ENCODE data around the gene WFIKKN1.
A peak's percentile ranks its signal among the peaks of the same experiment; 100 is the strongest.

WFIKKN1 gene

DNA sequence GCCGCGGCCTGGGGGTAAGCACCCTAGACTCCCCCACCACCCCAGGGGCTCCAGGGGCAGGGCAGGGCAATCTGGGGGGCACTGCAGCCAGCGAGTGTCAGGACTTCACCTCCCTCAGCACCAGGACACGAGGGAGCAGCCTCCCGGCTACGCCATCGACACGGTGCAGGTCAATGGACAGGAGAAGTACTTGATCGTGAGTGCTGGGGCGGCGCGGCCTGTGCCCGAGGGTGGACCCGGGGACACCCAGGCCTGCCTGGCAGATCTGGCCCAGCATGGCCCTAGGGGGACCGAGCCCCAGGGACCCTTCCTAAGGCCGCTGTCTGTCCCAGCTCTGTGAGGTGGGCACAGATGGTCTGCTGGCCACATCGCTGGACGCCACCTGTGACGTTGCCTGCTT, 41.6 kb downstream of the WFIKKN1 start:
- H3K4me3 ChIP-seq (ENCODE audit: low read depth, low read length), result no peak overlapping the region
- no peak overlapping the region for H3K27ac ChIP-seq (ENCODE audit: extremely low read depth, low read depth, low read length)
- H3K9me3 ChIP-seq (ENCODE audit: control insufficient read depth, insufficient read depth, low read depth, low read length), result no peaks in the 10 kb centered on the region
- TF ChIP-seq ZFP3 (tag by site-specific recombination; IDR thresholded peaks at IDR 0.05; ENCODE audit: low read depth), result no peak
- TF ChIP-seq, protein P1, sequence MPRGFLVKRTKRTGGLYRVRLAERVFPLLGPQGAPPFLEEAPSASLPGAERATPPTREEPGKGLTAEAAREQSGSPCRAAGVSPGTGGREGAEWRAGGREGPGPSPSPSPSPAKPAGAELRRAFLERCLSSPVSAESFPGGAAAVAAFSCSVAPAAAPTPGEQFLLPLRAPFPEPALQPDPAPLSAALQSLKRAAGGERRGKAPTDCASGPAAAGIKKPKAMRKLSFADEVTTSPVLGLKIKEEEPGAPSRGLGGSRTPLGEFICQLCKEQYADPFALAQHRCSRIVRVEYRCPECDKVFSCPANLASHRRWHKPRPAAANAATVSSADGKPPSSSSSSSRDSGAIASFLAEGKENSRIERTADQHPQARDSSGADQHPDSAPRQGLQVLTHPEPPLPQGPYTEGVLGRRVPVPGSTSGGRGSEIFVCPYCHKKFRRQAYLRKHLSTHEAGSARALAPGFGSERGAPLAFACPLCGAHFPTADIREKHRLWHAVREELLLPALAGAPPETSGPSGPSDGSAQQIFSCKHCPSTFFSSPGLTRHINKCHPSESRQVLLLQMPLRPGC (tag by site-specific recombination; IDR thresholded peaks at IDR 0.05), result no peak
- TF ChIP-seq, protein P2, sequence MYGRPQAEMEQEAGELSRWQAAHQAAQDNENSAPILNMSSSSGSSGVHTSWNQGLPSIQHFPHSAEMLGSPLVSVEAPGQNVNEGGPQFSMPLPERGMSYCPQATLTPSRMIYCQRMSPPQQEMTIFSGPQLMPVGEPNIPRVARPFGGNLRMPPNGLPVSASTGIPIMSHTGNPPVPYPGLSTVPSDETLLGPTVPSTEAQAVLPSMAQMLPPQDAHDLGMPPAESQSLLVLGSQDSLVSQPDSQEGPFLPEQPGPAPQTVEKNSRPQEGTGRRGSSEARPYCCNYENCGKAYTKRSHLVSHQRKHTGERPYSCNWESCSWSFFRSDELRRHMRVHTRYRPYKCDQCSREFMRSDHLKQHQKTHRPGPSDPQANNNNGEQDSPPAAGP (tag by site-specific recombination; IDR thresholded peaks at IDR 0.05), result no peak
- no peak for TF ChIP-seq ZNF274 (IDR thresholded peaks at IDR 0.05; ENCODE audit: low read length)
- TF ChIP-seq ZNF274 (tag by site-specific recombination; IDR thresholded peaks at IDR 0.05; ENCODE audit: borderline replicate concordance), result no peak
- TF ChIP-seq, protein P3, sequence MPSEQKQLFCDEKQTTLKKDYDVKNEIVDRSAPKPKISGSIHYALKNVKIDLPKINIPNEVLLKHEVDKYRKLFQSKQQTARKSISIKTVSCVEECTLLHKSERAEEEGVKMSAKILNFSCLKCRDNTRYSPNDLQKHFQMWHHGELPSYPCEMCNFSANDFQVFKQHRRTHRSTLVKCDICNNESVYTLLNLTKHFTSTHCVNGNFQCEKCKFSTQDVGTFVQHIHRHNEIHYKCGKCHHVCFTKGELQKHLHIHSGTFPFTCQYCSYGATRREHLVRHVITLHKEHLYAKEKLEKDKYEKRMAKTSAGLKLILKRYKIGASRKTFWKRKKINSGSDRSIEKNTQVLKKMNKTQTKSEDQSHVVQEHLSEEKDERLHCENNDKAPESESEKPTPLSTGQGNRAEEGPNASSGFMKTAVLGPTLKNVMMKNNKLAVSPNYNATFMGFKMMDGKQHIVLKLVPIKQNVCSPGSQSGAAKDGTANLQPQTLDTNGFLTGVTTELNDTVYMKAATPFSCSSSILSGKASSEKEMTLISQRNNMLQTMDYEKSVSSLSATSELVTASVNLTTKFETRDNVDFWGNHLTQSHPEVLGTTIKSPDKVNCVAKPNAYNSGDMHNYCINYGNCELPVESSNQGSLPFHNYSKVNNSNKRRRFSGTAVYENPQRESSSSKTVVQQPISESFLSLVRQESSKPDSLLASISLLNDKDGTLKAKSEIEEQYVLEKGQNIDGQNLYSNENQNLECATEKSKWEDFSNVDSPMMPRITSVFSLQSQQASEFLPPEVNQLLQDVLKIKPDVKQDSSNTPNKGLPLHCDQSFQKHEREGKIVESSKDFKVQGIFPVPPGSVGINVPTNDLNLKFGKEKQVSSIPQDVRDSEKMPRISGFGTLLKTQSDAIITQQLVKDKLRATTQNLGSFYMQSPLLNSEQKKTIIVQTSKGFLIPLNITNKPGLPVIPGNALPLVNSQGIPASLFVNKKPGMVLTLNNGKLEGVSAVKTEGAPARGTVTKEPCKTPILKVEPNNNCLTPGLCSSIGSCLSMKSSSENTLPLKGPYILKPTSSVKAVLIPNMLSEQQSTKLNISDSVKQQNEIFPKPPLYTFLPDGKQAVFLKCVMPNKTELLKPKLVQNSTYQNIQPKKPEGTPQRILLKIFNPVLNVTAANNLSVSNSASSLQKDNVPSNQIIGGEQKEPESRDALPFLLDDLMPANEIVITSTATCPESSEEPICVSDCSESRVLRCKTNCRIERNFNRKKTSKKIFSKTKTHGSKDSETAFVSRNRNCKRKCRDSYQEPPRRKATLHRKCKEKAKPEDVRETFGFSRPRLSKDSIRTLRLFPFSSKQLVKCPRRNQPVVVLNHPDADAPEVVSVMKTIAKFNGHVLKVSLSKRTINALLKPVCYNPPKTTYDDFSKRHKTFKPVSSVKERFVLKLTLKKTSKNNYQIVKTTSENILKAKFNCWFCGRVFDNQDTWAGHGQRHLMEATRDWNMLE (tag by site-specific recombination; conservative IDR thresholded peaks at IDR 0.05; ENCODE audit: low read depth), result no peak
- no peak for TF ChIP-seq ZNF670 (tag by site-specific recombination; IDR thresholded peaks at IDR 0.05; ENCODE audit: low read depth)
- TF ChIP-seq EGR2 (tag by site-specific recombination; IDR thresholded peaks at IDR 0.05; ENCODE audit: low read depth), result no peak
- TF ChIP-seq ZNF394 (tag by site-specific recombination; IDR thresholded peaks at IDR 0.05; ENCODE audit: borderline replicate concordance), result no peak
- no peak for TF ChIP-seq ZNF302 (tag by site-specific recombination; IDR thresholded peaks at IDR 0.05; ENCODE audit: low read depth)
- no peak for TF ChIP-seq IKZF3 (tag by site-specific recombination; IDR thresholded peaks at IDR 0.05)
- no peak for TF ChIP-seq SP2 (tag by site-specific recombination; IDR thresholded peaks at IDR 0.05)
- TF ChIP-seq, protein P4, sequence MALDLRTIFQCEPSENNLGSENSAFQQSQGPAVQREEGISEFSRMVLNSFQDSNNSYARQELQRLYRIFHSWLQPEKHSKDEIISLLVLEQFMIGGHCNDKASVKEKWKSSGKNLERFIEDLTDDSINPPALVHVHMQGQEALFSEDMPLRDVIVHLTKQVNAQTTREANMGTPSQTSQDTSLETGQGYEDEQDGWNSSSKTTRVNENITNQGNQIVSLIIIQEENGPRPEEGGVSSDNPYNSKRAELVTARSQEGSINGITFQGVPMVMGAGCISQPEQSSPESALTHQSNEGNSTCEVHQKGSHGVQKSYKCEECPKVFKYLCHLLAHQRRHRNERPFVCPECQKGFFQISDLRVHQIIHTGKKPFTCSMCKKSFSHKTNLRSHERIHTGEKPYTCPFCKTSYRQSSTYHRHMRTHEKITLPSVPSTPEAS (tag by site-specific recombination; IDR thresholded peaks at IDR 0.05), result no peak
- ChIA-PET CTCF (interaction anchor here (0.6 kb wide), 1 partner anchor 48 kb away, joined by 4 read pairs; no protein-coding TSS in a partner anchor), POLR2A (interaction anchor here (6.7 kb wide), 1 partner anchor 9 kb away, joined by 57 read pairs; the partner anchor contains the start of gene STUB1)
- no peaks in the 10 kb centered on the region for H3K4me1 ChIP-seq (ENCODE audit: control insufficient read depth, insufficient read depth, low read length)
- H3K36me3 ChIP-seq (ENCODE audit: control insufficient read depth in 2 of 2, insufficient read depth in 1 of 2, low read length in 2 of 2), result peaks cover 0 to 65% of the 10 kb centered on the region in 2 experiments; a peak in 1 of 3 replicates

DNA sequence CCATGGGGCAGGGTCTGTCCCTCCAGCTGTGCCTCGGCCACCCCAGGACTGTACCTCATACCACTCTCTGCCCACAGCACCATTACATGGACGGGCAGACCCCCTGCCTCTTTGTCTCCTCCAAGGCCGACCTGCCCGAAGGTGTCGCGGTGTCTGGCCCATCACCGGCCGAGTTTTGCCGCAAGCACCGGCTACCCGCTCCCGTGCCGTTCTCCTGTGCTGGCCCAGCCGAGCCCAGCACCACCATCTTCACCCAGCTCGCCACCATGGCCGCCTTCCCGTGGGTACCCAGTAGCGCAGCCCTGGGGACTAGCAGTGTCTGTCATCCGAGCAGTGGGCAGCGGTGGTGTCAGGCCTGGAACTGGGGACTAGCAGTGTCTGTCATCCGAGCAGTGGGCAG, 42.1 kb downstream of the WFIKKN1 start:
- POLR2A ChIA-PET, result interaction anchor here (1.3 to 6.7 kb wide), 2 partner anchors 8 to 17 kb away, joined by 3 to 57 read pairs; partner anchors contain the start of genes STUB1 and WDR24
- H3K36me3 ChIP-seq (ENCODE audit: control insufficient read depth in 2 of 2, insufficient read depth in 1 of 2, low read length in 2 of 2), result peaks cover 0 to 65% of the 10 kb centered on the region in 2 experiments; a peak in 1 of 3 replicates

More for the DNA sequence above, 42.1 kb downstream of the WFIKKN1 start:
- Histone ChIP-seq H3K4me3 (ENCODE audit: low read depth, low read length) (no peak overlapping the region), H3K4me1 (ENCODE audit: control insufficient read depth, insufficient read depth, low read length) (no peaks in the 10 kb centered on the region), H3K27ac (ENCODE audit: extremely low read depth, low read depth, low read length) (no peak overlapping the region), H3K9me3 (ENCODE audit: control insufficient read depth, insufficient read depth, low read depth, low read length) (no peaks in the 10 kb centered on the region)
- CTCF ChIA-PET, result no interaction called here
- TF ChIP-seq, protein P5, sequence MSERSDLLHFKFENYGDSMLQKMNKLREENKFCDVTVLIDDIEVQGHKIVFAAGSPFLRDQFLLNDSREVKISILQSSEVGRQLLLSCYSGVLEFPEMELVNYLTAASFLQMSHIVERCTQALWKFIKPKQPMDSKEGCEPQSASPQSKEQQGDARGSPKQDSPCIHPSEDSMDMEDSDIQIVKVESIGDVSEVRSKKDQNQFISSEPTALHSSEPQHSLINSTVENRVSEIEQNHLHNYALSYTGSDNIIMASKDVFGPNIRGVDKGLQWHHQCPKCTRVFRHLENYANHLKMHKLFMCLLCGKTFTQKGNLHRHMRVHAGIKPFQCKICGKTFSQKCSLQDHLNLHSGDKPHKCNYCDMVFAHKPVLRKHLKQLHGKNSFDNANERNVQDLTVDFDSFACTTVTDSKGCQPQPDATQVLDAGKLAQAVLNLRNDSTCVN (tag by site-specific recombination; optimal IDR thresholded peaks at IDR 0.05), result peak; percentile 12
- TF ChIP-seq, protein P6, sequence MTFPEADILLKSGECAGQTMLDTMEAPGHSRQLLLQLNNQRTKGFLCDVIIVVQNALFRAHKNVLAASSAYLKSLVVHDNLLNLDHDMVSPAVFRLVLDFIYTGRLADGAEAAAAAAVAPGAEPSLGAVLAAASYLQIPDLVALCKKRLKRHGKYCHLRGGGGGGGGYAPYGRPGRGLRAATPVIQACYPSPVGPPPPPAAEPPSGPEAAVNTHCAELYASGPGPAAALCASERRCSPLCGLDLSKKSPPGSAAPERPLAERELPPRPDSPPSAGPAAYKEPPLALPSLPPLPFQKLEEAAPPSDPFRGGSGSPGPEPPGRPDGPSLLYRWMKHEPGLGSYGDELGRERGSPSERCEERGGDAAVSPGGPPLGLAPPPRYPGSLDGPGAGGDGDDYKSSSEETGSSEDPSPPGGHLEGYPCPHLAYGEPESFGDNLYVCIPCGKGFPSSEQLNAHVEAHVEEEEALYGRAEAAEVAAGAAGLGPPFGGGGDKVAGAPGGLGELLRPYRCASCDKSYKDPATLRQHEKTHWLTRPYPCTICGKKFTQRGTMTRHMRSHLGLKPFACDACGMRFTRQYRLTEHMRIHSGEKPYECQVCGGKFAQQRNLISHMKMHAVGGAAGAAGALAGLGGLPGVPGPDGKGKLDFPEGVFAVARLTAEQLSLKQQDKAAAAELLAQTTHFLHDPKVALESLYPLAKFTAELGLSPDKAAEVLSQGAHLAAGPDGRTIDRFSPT (tag by site-specific recombination; IDR thresholded peaks at IDR 0.05), result peak; percentile 57; the same call in 1 of the 2 replicates
- TF ChIP-seq ZNF114 (tag by site-specific recombination; IDR thresholded peaks at IDR 0.05), result no peak

Data from HEK293 (cell line).